Measurements from ENCODE around the gene SNTG2. TPM values are rescaled to one million over a fixed set of nuclear protein-coding genes. Genes with fewer than 3 reads are reported as not detected.

Gene SNTG2
- total and polyA plus RNA-seq, 2 of the 13 experiments (the other 11 are each of a cell fraction or from before 2014, with no cell fraction given): not detected

DNA sequence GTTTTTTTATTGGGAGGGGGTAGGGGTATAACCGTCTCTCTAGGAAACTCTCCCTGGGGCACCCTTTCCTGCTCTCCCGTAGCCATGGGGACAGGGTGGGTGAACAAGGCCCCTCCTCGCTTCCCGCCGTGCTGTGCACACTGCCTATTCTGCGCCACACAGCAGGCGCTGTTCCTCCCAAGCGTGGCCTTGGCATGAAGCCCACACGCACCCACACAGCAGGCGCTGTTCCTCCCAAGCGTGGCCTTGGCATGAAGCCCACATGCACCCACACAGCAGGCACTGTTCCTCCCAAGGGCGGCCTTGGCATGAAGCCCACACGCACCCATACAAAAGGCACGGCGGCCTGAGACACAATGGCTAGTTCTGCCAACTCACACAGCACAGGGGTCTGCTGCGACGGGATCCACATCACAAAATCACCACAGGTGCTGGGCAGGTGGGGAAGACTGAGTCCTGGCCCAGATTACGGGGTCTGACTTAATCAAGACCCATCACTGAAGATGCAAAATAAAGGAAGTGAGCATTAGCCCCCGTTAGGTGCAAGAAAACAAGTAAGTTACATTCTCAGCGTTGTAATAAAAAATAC, 416.0 kb downstream of the SNTG2 start:
- H3K79me2 ChIP-seq (ENCODE audit: insufficient read depth, low read length): no peaks in the 10 kb centered on the region
- H3K27me3 ChIP-seq (ENCODE audit: control insufficient read depth in 1 of 2, insufficient read depth in 2 of 2, low read length in 2 of 2): peaks cover 0 to 32% of the 10 kb centered on the region in 2 experiments; a peak in 3 of 5 replicates
- ATAC-seq: no peak
- no peaks in the 10 kb centered on the region for H3K36me3 ChIP-seq (replicated peaks in 1 of 2; ENCODE audit: control insufficient read depth in 1 of 2, insufficient read depth in 2 of 2, low read length in 2 of 2)
- intact Hi-C loops (cut with micrococcal nuclease; ENCODE audit: unreplicated experiment): no loop called here
- H3K4me1 ChIP-seq (ENCODE audit: insufficient read depth, low read length): no peaks in the 10 kb centered on the region
- no peak for FAIRE-seq
- H3K4me3 ChIP-seq (replicated peaks in 1 of 3; ENCODE audit: insufficient read depth in 1 of 3, low read depth in 2 of 3, low read length in 3 of 3): no peak overlapping the region
- no peaks in the 10 kb centered on the region for H4K20me1 ChIP-seq (ENCODE audit: insufficient read depth, low read length)
- in situ Hi-C loops (cut with HindIII; ENCODE audit: extremely low pct_ligation_motif_present, low pct_unique_long_range_greater_than_20kb): no loop called here
- WGBS (ENCODE audit: low lambda C conversion rate): 26% methylated on average over 15 of the region's 20 CpGs
- ChIA-PET CTCF (ENCODE audit: low intra/inter-chr PET ratio, low total read pairs) (no interaction called here), POLR2A (no interaction called here)
- H2AFZ ChIP-seq (ENCODE audit: low read length): no peak overlapping the region
- no peak overlapping the region for H3K4me2 ChIP-seq (ENCODE audit: low read depth, low read length)
- H3K9me3 ChIP-seq (ENCODE audit: low read length): no peaks in the 10 kb centered on the region
- BruUV-seq (replicated peaks): no TSS peak
- DNase-seq (ENCODE audit: low spot score): no peak
- H3K27ac ChIP-seq (ENCODE audit: extremely low read length, insufficient read depth, low read length): no peak overlapping the region
- no peak overlapping the region for H3K9ac ChIP-seq (ENCODE audit: insufficient read depth, low read depth, low read length)
- no peak for TF ChIP-seq CHD4 (IDR thresholded peaks at IDR 0.05; ENCODE audit: borderline replicate concordance, low read length)
- TF ChIP-seq ZNF329 (CRISPR knock-in tag; IDR thresholded peaks at IDR 0.05; ENCODE audit: low read depth): no peak
- no peak for TF ChIP-seq SMAD3 (CRISPR knock-in tag; IDR thresholded peaks at IDR 0.05)

- H2AFZ ChIP-seq (ENCODE audit: low read length): no peak overlapping the region
- ATAC-seq (no peak), FAIRE-seq (no peak), DNase-seq (ENCODE audit: low spot score) (no peak)
- no peaks in the 10 kb centered on the region for H3K9me3 ChIP-seq (ENCODE audit: low read length)
- BruUV-seq (replicated peaks): no TSS peak
- no peaks in the 10 kb centered on the region for H3K36me3 ChIP-seq (replicated peaks in 1 of 2; ENCODE audit: control insufficient read depth in 1 of 2, insufficient read depth in 2 of 2, low read length in 2 of 2)
- no peaks in the 10 kb centered on the region for H4K20me1 ChIP-seq (ENCODE audit: insufficient read depth, low read length)
- TF ChIP-seq HMG20B (CRISPR knock-in tag; conservative IDR thresholded peaks at IDR 0.05) (no peak), KMT2B (CRISPR knock-in tag; IDR thresholded peaks at IDR 0.05) (no peak), CSRNP2 (CRISPR knock-in tag; conservative IDR thresholded peaks at IDR 0.05; ENCODE audit: low read depth) (no peak), GLI4 (CRISPR knock-in tag; IDR thresholded peaks at IDR 0.05; ENCODE audit: borderline replicate concordance) (no peak), ZNF333 (CRISPR knock-in tag; IDR thresholded peaks at IDR 0.05; ENCODE audit: borderline replicate concordance) (no peak), ZNF280D (CRISPR knock-in tag; IDR thresholded peaks at IDR 0.05) (no peak), MYC (CRISPR knock-in tag; IDR thresholded peaks at IDR 0.05; ENCODE audit: borderline replicate concordance) (no peak), ZMYM4 (CRISPR knock-in tag; IDR thresholded peaks at IDR 0.05) (no peak), IRF2 (CRISPR knock-in tag; IDR thresholded peaks at IDR 0.05) (no peak)
- TF ChIP-seq, protein P1, sequence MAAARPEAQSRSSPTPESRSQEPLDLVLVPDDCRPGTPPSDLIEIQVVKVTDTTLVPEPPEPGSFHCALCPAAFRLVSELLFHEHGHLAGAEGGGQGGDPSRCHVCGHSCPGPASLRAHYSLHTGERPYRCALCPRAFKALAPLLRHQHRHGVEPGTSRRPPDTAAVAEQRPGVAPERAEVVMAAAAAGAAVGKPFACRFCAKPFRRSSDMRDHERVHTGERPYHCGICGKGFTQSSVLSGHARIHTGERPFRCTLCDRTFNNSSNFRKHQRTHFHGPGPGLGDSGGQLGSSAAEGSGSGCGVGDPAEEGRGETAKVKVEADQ (CRISPR knock-in tag; IDR thresholded peaks at IDR 0.05; ENCODE audit: borderline replicate concordance): no peak
- H3K9ac ChIP-seq (ENCODE audit: insufficient read depth, low read depth, low read length): no peak overlapping the region
- ChIA-PET CTCF (ENCODE audit: low intra/inter-chr PET ratio, low total read pairs) (no interaction called here), POLR2A (no interaction called here)
- WGBS (ENCODE audit: low lambda C conversion rate): under 1% methylated on average over 9 of the region's 9 CpGs
- H3K4me3 ChIP-seq (replicated peaks in 1 of 3; ENCODE audit: insufficient read depth in 1 of 3, low read depth in 2 of 3, low read length in 3 of 3): no peak overlapping the region
- no peaks in the 10 kb centered on the region for H3K4me1 ChIP-seq (ENCODE audit: insufficient read depth, low read length)
- no peaks in the 10 kb centered on the region for H3K79me2 ChIP-seq (ENCODE audit: insufficient read depth, low read length)
- no peak overlapping the region for H3K4me2 ChIP-seq (ENCODE audit: low read depth, low read length)
- in situ Hi-C loops (cut with HindIII; ENCODE audit: extremely low pct_ligation_motif_present, low pct_unique_long_range_greater_than_20kb) (no loop called here), intact Hi-C loops (cut with micrococcal nuclease; ENCODE audit: unreplicated experiment) (no loop called here)
- no peak overlapping the region for H3K27ac ChIP-seq (ENCODE audit: extremely low read length, insufficient read depth, low read length)
- peaks cover 0 to 41% of the 10 kb centered on the region in 2 experiments; a peak in 3 of 5 replicates for H3K27me3 ChIP-seq (ENCODE audit: control insufficient read depth in 1 of 2, insufficient read depth in 2 of 2, low read length in 2 of 2)
Observed at GRCh38 chr2:1367601-1368000, 417.0 kb downstream of the SNTG2 start.
